GM12875 (cell line): ENCODE results near the gene ULK1.

Experiments used
- H3K4me3 ChIP-seq: one replicate; pipeline ENCODE4 v1.5.1; 2011; ENCODE audit warnings: low read depth, low read length, control low read depth
- TF ChIP-seq, protein P1 (sequence below): IDR thresholded peaks from 2 replicates; pipeline ENCODE4 v1.5.1; 2011; ENCODE audit warnings: low read depth, mild to moderate bottlenecking, control low read depth, inconsistent platforms, low read length, moderate library complexity, borderline replicate concordance; ENCODE audit not compliant: insufficient read depth

Gene ULK1

DNA sequence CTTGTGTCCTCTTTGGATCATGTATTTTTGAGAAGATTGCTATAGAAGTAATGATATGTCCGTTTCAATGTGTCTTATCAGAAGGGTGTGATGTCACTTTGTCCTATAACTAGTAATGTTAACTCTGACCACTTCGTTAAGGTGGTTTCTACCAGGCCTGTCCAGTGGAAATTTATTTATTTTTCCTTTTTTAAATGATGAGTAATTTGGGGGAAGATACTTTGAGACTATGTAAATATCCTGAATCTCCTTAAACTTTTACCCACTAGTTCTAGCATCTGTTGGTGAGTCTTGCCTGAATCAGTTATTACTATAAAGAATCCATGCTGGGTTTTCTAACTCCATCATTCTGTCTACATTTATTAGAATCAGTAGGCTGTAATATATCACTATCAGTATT lies 70.7 kb downstream of the ULK1 start:
- TF ChIP-seq, protein P1, sequence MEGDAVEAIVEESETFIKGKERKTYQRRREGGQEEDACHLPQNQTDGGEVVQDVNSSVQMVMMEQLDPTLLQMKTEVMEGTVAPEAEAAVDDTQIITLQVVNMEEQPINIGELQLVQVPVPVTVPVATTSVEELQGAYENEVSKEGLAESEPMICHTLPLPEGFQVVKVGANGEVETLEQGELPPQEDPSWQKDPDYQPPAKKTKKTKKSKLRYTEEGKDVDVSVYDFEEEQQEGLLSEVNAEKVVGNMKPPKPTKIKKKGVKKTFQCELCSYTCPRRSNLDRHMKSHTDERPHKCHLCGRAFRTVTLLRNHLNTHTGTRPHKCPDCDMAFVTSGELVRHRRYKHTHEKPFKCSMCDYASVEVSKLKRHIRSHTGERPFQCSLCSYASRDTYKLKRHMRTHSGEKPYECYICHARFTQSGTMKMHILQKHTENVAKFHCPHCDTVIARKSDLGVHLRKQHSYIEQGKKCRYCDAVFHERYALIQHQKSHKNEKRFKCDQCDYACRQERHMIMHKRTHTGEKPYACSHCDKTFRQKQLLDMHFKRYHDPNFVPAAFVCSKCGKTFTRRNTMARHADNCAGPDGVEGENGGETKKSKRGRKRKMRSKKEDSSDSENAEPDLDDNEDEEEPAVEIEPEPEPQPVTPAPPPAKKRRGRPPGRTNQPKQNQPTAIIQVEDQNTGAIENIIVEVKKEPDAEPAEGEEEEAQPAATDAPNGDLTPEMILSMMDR, result no peak

DNA sequence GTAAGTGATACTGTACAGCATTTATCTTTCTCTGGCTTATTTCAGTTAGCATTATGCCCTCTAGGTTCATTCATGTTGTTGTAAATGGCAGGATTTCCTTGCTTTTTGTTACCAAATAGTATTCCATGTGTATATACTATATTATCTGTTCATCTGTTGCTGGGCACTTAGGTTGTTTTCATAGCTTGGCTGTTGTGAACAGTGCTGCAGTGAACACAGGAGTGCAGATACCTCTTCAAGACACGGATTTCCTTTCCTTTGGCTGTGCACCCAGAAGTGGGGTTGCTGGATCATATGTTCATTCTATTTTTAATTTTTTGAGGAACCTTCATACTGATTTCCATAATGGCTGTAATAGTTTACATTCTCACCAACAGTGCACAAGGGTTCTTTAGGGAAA lies 76.8 kb downstream of the ULK1 start:
- no peak overlapping the region for H3K4me3 ChIP-seq
- TF ChIP-seq, protein P1, result no peak

More for the DNA sequence above, 70.7 kb downstream of the ULK1 start:
- H3K4me3 ChIP-seq, result no peak overlapping the region
